GM19035 (cell line): ENCODE results near the gene SH3PXD2B.
"Not testable (repeated sequence)": the region's sequence is repeated elsewhere in the genome, so short reads cannot be mapped to it uniquely, and the experiment has no call there.

Experiments
- ATAC-seq: cut with Tn5 transposase; IDR thresholded peaks from one replicate; pipeline ENCODE4 v1.9.1; 2021; ENCODE audit not compliant: unreplicated experiment

Gene SH3PXD2B

GRCh38 chr5:172345881-172346280 lies 108.4 kb downstream of the SH3PXD2B start:
- no peak for ATAC-seq

GRCh38 chr5:172344855-172345409 lies 109.4 kb downstream of the SH3PXD2B start:
- ATAC-seq: no peak

GRCh38 chr5:172343741-172344140 lies 110.6 kb downstream of the SH3PXD2B start:
- no peak for ATAC-seq

- no peak for ATAC-seq
These were observed 111.4 kb downstream of the SH3PXD2B start for GRCh38 chr5:172342918-172343317.

- no peak for ATAC-seq
These were observed 114.8 kb downstream of the SH3PXD2B start for GRCh38 chr5:172339264-172340180.

GRCh38 chr5:172336676-172337285 lies 117.5 kb downstream of the SH3PXD2B start:
- ATAC-seq: no peak

- ATAC-seq: no peak
These were observed 118.1 kb downstream of the SH3PXD2B start for GRCh38 chr5:172336264-172336663.

- no peak for ATAC-seq
These were observed 118.6 kb downstream of the SH3PXD2B start for GRCh38 chr5:172335721-172336120.

GRCh38 chr5:172334641-172335040 lies 119.7 kb downstream of the SH3PXD2B start:
- ATAC-seq: no peak

- no peak for ATAC-seq
These were observed 120.1 kb downstream of the SH3PXD2B start for GRCh38 chr5:172334196-172334595.

GRCh38 chr5:172326901-172327300 lies 127.4 kb downstream of the SH3PXD2B start:
- not testable (repeated sequence) for ATAC-seq

- ATAC-seq: no peak
These were observed 128.9 kb downstream of the SH3PXD2B start for GRCh38 chr5:172325452-172325851.

- ATAC-seq: peak; percentile 64
These were observed 132.0 kb downstream of the SH3PXD2B start for GRCh38 chr5:172322028-172322965.

GRCh38 chr5:172321593-172321992 lies 132.7 kb downstream of the SH3PXD2B start:
- ATAC-seq: no peak

- no peak for ATAC-seq
These were observed 134.4 kb downstream of the SH3PXD2B start for GRCh38 chr5:172319708-172320441.

GRCh38 chr5:172315587-172316493 lies 138.5 kb downstream of the SH3PXD2B start:
- ATAC-seq: peak; percentile 55

- no peak for ATAC-seq
These were observed 140.4 kb downstream of the SH3PXD2B start for GRCh38 chr5:172313915-172314314.

GRCh38 chr5:172312286-172312685 lies 142.0 kb downstream of the SH3PXD2B start:
- no peak for ATAC-seq

GRCh38 chr5:172311605-172312004 lies 142.7 kb downstream of the SH3PXD2B start:
- ATAC-seq: no peak
